GM10248 (cell line): ENCODE data around the gene POLRMT.

ENCODE experiments used
- CTCF ChIA-PET: fragments of 300-600 bp; sonication (Branson Sonifier 250); formaldehyde crosslinking; extraction: SDS; loops from one replicate; lab custom pipeline; 2021; ENCODE audit warnings: antibody characterized with exemption; lab: Yijun Ruan, JAX
- POLR2A ChIA-PET: fragments of 350-650 bp; sonication (Branson Sonifier 250); formaldehyde crosslinking; extraction: SDS; loops from one replicate; lab custom pipeline; 2020; ENCODE audit warnings: antibody characterized with exemption; lab: Yijun Ruan, JAX
- DNase-seq: peaks from one replicate; pipeline ENCODE4 v3.0.0; 2012; ENCODE audit errors: extremely low spot score
- CTCF ChIP-seq: IDR thresholded peaks from 2 replicates; pipeline ENCODE4 v1.5.1; 2012; ENCODE audit warnings: mild to moderate bottlenecking, low read depth; ENCODE audit errors: extremely low read depth, missing control alignments, control extremely low read depth

POLRMT gene

GRCh38 chr19:642767-643727 is 9.7 kb upstream of the POLRMT start:
- ChIA-PET POLR2A (no interaction called here), CTCF (no interaction called here)
- no peak for DNase-seq
- TF ChIP-seq CTCF, result no peak

- CTCF ChIA-PET, result no interaction called here
- no peak for DNase-seq
- TF ChIP-seq CTCF, result no peak
- POLR2A ChIA-PET, result no interaction called here
These were observed 8.4 kb upstream of the POLRMT start for GRCh38 chr19:641702-642101.

GRCh38 chr19:640606-641189 is 7.4 kb upstream of the POLRMT start:
- TF ChIP-seq CTCF, result no peak
- DNase-seq, result no peak
- CTCF ChIA-PET, result no interaction called here
- POLR2A ChIA-PET, result no interaction called here

- TF ChIP-seq CTCF, result no peak
- no peak for DNase-seq
- POLR2A ChIA-PET, result no interaction called here
- CTCF ChIA-PET, result no interaction called here
These were observed 6.8 kb upstream of the POLRMT start for GRCh38 chr19:640161-640558.

GRCh38 chr19:639253-640160 is 6.2 kb upstream of the POLRMT start, which contains the start of gene FGF22:
Gene FGF22, plus strand, starts transcription at chr19:639879. Its CDS starts 47 bp downstream, at chr19:639926.
- peak; percentile 97 for DNase-seq
- CTCF ChIA-PET, result no interaction called here
- TF ChIP-seq CTCF, result no peak
- POLR2A ChIA-PET, result no interaction called here

- TF ChIP-seq CTCF, result no peak
- POLR2A ChIA-PET, result no interaction called here
- no peak for DNase-seq
- CTCF ChIA-PET, result no interaction called here
These were observed 5.5 kb upstream of the POLRMT start for GRCh38 chr19:638906-639252.
